AG09319 (cell line): ENCODE measurements around the gene ACCSL.

ENCODE experiments used
- DNase-seq: peaks from one replicate; pipeline ENCODE4 v3.0.0-alpha.2; 2010; ENCODE audit warnings: low read depth; ENCODE audit errors: extremely low read depth
- TF ChIP-seq, protein P1 (sequence below): IDR thresholded peaks from 2 replicates; pipeline ENCODE4 v1.5.1; 2011; ENCODE audit warnings: low read depth, mild to moderate bottlenecking, inconsistent platforms, low read length, moderate library complexity

Gene ACCSL

DNA sequence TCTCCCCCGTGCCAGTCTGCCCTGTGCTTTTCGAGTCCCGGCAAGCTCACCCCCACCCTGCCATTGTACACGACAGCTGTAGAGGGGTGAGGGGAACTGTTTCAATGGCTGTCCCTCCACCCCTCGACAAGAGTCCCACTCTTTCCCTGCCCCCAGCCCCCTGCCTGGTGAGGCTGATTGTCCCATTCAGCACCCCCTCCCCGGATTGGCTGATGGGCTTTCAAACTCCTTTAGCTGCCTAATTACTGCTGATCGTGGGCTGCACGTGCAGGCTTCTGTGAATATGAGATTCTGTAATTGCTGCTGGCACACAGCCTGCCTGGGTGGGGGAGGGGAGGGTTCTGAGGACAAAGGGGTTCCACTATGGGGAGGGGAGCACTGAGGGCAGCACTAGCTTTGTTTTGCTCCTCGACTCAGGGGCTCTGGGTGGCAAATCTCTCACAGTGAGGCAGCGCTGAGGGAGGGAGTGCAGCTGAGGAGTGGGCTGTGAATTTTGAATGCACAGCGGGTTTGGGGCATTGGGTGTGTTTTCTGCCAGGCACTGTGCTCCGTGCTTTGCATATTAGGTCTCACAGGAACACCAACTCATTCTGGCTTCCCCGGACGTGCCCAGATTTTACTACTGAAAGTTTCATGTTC is 42.6 kb upstream of the ACCSL start:
- TF ChIP-seq, protein P1, sequence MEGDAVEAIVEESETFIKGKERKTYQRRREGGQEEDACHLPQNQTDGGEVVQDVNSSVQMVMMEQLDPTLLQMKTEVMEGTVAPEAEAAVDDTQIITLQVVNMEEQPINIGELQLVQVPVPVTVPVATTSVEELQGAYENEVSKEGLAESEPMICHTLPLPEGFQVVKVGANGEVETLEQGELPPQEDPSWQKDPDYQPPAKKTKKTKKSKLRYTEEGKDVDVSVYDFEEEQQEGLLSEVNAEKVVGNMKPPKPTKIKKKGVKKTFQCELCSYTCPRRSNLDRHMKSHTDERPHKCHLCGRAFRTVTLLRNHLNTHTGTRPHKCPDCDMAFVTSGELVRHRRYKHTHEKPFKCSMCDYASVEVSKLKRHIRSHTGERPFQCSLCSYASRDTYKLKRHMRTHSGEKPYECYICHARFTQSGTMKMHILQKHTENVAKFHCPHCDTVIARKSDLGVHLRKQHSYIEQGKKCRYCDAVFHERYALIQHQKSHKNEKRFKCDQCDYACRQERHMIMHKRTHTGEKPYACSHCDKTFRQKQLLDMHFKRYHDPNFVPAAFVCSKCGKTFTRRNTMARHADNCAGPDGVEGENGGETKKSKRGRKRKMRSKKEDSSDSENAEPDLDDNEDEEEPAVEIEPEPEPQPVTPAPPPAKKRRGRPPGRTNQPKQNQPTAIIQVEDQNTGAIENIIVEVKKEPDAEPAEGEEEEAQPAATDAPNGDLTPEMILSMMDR = no peak
- no peak for DNase-seq

DNA sequence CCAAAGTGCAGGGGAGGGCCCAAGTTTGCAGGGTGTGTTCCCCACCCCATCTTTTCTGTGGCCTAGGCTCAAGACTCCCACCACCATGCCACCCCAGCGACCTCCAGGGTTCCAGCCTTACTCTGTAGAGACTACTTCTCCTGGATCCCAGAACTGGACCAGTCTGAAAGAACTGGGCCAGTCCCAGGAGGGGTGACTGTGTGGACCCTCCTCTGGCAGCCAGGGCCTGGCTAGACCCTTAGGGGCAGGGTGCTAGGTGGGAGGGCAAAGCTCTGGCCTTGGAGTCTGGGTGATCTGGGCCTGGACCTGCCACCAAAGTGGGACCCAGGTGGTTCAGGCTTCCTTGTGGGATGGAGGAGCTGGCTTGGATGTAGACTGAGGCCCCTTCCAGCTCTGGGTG is 41.8 kb upstream of the ACCSL start:
- DNase-seq = no peak
- TF ChIP-seq, protein P1 = no peak

DNA sequence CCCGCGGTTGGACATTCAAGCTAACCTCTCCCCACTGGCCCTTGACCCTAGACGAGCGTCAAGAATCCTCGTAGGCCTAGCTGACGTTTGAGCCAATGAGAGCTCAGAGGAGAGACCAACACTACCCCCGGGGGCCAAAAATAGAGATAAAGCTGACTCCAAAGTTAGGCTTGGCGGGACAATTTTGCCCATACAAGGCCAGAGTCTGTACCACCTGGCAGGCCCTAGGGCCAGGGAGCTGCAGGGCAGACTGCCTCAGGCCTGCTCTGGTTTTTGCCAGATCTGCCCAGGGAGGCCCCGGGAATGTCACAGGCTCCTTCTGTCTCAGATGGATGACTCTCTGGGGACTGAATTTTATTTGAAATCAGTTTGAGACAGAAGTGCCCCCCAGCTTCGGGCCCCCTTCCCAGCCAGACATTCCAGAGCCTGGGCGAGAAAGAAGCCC is 40.8 kb upstream of the ACCSL start:
- no peak for DNase-seq
- TF ChIP-seq, protein P1 = no peak

DNA sequence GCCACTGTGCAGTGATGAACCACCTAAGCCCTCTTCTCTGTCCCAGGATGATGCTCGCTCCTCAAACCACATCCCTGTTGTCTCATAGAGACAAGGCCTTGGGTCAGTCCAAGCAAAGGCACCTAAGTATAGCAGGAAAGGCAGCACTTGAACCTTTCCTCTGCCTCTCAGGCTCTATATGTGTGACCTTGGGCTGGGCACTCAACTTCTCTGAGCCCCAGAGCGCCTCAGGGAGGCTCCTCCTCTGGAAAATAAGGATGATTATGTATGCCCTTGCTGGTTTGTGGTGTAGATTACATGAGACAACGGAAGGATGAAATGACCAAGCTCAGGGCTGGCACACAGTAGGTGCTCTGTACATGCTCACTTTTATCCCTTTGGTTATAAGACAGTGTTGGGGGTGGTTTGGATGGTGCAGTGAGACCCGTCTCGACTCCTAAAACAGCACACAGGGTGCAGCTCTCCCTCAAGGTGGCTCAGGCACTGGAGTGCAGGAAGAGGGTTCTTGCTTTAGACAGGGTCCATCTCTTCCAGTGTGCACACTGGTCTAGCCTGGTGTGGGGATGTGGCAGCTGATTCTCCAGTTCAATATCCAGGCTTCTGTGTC is 40.2 kb upstream of the ACCSL start:
- DNase-seq = no peak
- TF ChIP-seq, protein P1 = no peak

DNA sequence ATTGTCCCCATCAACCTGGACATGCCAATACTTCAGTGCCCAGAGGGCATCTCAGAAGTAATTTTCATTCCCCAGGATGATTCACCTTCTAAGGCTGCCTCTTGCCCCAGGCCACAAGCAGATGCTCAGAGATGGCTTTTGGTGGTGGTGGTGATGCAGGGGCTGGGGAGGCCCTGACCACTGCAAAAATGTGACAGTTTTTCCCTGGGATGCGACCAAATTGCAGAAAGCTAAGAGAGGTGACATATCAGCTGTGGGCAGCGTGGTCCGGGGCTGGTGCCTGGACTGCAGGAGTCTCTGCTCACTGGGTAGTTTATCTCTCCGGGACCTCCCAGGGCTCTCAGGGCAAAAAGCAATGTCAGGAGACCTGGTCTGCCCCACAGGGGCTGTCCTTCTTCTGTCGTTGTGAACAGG is 39.7 kb upstream of the ACCSL start:
- TF ChIP-seq, protein P1 = no peak
- DNase-seq = no peak

DNA sequence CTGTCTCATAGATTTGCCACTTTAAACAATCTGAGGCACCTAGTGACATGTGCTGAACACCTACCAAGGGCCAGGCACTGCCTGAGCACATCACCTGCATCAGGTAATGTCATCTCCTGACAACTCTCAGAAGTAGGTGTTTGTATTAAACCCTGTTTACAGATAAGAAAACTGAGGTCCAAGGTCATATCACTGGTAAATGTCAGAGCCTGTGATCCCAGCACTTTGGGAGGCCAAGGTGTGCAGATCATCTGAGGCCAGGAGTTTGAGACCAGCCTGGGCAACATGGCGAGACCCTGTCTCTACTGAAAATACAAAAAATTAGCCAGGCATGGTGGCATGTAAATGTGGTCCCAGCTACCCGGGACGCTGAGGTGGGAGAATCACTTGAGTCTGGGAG is 39.1 kb upstream of the ACCSL start:
- TF ChIP-seq, protein P1 = no peak
- no peak for DNase-seq

DNA sequence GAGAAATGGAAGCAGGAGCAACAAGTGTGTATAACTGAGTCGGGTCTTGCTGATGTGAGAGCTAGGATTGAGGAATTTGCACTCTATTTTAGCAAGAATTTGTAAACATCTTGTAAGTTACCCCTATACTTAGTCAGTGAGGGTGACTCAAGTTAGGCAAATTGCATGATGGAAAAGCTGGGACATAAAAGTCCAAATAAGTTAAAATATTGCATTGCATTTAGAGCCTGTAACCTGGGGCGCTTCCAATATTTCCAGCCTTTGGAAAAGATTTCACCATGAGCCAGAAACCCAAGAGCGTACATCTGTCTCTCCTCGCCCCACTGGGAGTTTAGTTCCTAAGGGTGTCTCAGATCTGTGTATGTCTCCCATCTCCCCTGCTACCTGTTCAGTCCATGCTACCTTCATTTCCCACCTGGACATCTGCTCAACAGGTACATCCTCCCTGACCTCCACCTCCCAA is 37.0 kb upstream of the ACCSL start:
- TF ChIP-seq, protein P1 = no peak
- DNase-seq = no peak
